Fibroblast of lung (primary cell): Measurements from ENCODE around the gene PLA2G12B.

ENCODE experiments used
- CTCF ChIP-seq, 2 donors: IDR thresholded peaks in 1 of 2; conservative IDR thresholded peaks in 1 of 2; 1 replicate in 1 of 2; 2 replicates in 1 of 2; pipeline ENCODE4 v1.5.1; 2011 to 2012; ENCODE audit warnings: low read length in 2 of 2, control low read depth in 1 of 2, inconsistent platforms in 1 of 2, low read depth in 1 of 2, mild to moderate bottlenecking in 1 of 2
- EZH2 ChIP-seq: IDR thresholded peaks from 2 replicates; pipeline ENCODE4 v1.5.1; 2012; ENCODE audit warnings: low read length, control low read depth, mild to moderate bottlenecking; ENCODE audit errors: missing control alignments

GRCh38 chr10:72912736-72913135 lies 41.9 kb downstream of the PLA2G12B start:
- TF ChIP-seq CTCF (conservative IDR thresholded peaks at IDR 0.05 in 1 of 2, IDR thresholded peaks at IDR 0.05 in 1 of 2; ENCODE audit: low read depth in 1 of 2, low read length in 2 of 2) (no peak), EZH2 (no peak)
